Measurements from ENCODE around the gene ABCF3.

DNA sequence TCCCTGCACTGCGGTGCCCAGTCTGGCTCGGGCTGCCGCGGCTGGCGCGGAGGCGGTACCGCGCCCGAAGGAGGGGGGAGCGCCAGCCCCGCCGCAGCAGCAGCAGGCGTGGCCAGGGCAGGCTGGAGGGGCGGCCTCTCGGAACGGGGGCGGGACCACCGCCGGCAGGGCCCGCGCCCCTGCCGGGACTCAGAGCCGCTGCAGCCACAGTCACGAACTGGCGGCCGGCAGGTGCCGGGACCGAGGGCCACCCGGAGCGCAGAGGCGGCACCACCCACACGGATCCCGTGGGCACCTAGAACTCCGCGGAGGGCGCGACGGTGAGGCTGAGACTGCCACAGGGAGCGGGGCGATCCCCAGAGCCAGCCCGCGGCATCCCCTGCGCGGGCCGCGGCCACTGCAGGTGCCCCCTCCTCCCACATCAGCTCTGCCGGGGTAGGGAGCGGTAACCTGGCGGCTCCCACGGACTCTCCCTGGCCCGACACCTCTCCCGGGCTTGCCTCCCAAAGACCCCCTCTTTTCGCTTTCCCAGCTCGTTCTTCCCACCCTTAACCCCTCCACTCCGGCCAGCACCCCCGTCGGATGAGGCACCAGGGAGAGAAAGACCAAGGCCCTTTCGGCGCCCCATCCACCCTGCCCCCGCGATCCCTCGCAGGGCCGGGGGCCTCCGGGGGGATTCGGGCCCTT lies 43.5 kb downstream of the ABCF3 start, which contains the start of gene VWA5B2:
- TF ChIP-seq POLR2AphosphoS5 (IDR thresholded peaks at IDR 0.05; ENCODE audit: low read depth, low read length), result no peak
- no peak for TF ChIP-seq POLR2A (IDR thresholded peaks at IDR 0.05; ENCODE audit: low read depth, low read length)
